Smooth muscle cell (in vitro differentiated cells): Measurements from ENCODE around the gene RALGAPA1. TPM values are rescaled to one million over a fixed set of nuclear protein-coding genes. Genes with fewer than 3 reads are reported as not detected.

Experiments used
- DNase-seq: peaks from one replicate; lab custom pipeline; 2025; ENCODE audit not compliant: unreplicated experiment; lab: John Stamatoyannopoulos, UW
- H2AFZ ChIP-seq: fragments of 200-600 bp; sonication (generic); 2 replicates; pipeline ENCODE4 v1.6.0; 2016; ENCODE audit warnings: antibody characterized with exemption, low read depth, mild to moderate bottlenecking
- H3F3A ChIP-seq: fragments of 200-600 bp; sonication (generic); 2 replicates; pipeline ENCODE4 v1.6.0; 2017; ENCODE audit warnings: antibody characterized with exemption, low read depth
- H3K27ac ChIP-seq: fragments of 200-600 bp; sonication (generic); 2 replicates; pipeline ENCODE4 v1.5.1; 2016; ENCODE audit warnings: low read depth, mild to moderate bottlenecking
- H3K27me3 ChIP-seq: fragments of 200-600 bp; sonication (generic); 2 replicates; pipeline ENCODE4 v1.6.1; 2016; ENCODE audit warnings: low read depth, mild to moderate bottlenecking
- H3K36me3 ChIP-seq: fragments of 200-600 bp; sonication (generic); 2 replicates; pipeline ENCODE4 v1.5.1; 2016; ENCODE audit warnings: low read depth
- H3K4me1 ChIP-seq: fragments of 200-600 bp; sonication (generic); 2 replicates; pipeline ENCODE4 v1.5.1; 2016; ENCODE audit warnings: low read depth
- H3K4me2 ChIP-seq: fragments of 200-600 bp; sonication (generic); 2 replicates; pipeline ENCODE4 v1.6.0; 2016; ENCODE audit warnings: mild to moderate bottlenecking
- H3K4me3 ChIP-seq: fragments of 200-600 bp; sonication (generic); 2 replicates; pipeline ENCODE4 v1.5.1; 2016; ENCODE audit warnings: mild to moderate bottlenecking
- H3K79me2 ChIP-seq: fragments of 200-600 bp; sonication (generic); 2 replicates; pipeline ENCODE4 v1.6.0; 2016; ENCODE audit warnings: low read depth, mild to moderate bottlenecking
- H3K9ac ChIP-seq: fragments of 200-600 bp; sonication (generic); 2 replicates; pipeline ENCODE4 v1.6.0; 2016; ENCODE audit warnings: low read depth
- H3K9me3 ChIP-seq: fragments of 200-600 bp; sonication (generic); replicated peaks from 2 replicates; pipeline ENCODE4 v1.5.1; 2016; ENCODE audit warnings: low read depth
- H4K20me1 ChIP-seq: fragments of 200-600 bp; sonication (generic); 2 replicates; pipeline ENCODE4 v1.6.0; 2016; ENCODE audit warnings: low read depth
- WGBS: methylation state at CpG from one replicate; pipeline ENCODE4 v1.1.7; 2016; ENCODE audit warnings: low lambda C conversion rate; 5-methylcytosine and 5-hydroxymethylcytosine counted together
- polyA plus RNA-seq: library from polyadenylated mRNA; unstranded; fragments of >200 nt; fragmentation: Nextera tagmentation; extraction: Ambion mirVana; gene quantifications from 2 replicates; pipeline ENCODE4 v1.2.1, GENCODE V29; 2016
- total RNA-seq: library from RNA; depleted of rRNA; stranded (reverse); fragments of >200 nt; gene quantifications from 2 replicates; pipeline ENCODE4 v1.2.3, GENCODE V29; 2014
- TF ChIP-seq, protein P1 (sequence below): fragments of 200-600 bp; sonication (generic); IDR thresholded peaks from 2 replicates; pipeline ENCODE4 v1.5.1; 2017; ENCODE audit warnings: borderline replicate concordance, mild to moderate bottlenecking, antibody characterized with exemption; ENCODE audit not compliant: insufficient read depth, poor library complexity, severe bottlenecking

Gene RALGAPA1
- total and polyA plus RNA-seq, 2 experiments from 2014 or later: 5.4 to 25.4 TPM

DNA sequence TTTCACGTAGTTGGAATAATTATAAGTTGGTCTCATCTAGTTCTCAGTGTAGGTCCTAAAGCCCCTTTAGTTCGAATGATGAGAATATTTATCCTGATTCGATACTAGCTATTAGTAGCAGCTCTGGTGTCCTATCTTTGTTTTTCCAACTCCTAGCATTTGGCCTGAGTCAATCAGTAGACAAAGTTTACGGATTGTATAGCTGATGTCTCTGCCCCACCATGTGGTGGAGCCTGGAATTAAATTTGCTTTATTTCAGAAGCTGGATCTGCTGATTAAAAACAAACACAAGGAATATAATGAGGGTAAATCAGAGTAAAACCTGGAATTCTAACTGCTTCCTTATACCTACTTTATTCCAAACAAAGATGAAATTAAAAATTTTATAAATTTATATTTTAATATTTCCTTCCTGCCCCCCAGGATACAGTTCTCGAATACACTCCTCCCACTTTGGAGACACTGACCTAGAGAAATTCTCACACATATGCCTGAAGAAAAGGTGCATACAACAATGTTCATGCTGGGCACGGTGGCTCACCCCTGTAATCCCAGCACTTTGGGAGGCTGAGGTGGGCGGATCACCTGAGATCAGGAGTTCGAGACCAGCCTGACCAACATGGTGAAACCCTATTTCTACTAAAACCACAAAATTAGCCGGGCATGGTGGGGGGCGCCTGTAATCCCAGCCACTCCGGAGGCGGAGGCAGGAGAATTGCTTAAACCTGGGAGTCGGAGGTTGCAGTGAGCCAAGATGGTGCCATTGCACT lies 9.4 kb upstream of the RALGAPA1 start:
- Histone ChIP-seq H3K4me1 (no peaks in the 10 kb centered on the region), H3K4me3 (no peak overlapping the region), H3K4me2 (no peak overlapping the region), H4K20me1 (no peaks in the 10 kb centered on the region), H3K27ac (no peak overlapping the region), H3K9ac (no peak overlapping the region), H3F3A (no peaks in the 10 kb centered on the region), H3K27me3 (no peaks in the 10 kb centered on the region), H3K36me3 (no peaks in the 10 kb centered on the region), H3K79me2 (no peaks in the 10 kb centered on the region), H3K9me3 (no peaks in the 10 kb centered on the region), H2AFZ (no peak overlapping the region)
- no peak for DNase-seq
- TF ChIP-seq, protein P1, sequence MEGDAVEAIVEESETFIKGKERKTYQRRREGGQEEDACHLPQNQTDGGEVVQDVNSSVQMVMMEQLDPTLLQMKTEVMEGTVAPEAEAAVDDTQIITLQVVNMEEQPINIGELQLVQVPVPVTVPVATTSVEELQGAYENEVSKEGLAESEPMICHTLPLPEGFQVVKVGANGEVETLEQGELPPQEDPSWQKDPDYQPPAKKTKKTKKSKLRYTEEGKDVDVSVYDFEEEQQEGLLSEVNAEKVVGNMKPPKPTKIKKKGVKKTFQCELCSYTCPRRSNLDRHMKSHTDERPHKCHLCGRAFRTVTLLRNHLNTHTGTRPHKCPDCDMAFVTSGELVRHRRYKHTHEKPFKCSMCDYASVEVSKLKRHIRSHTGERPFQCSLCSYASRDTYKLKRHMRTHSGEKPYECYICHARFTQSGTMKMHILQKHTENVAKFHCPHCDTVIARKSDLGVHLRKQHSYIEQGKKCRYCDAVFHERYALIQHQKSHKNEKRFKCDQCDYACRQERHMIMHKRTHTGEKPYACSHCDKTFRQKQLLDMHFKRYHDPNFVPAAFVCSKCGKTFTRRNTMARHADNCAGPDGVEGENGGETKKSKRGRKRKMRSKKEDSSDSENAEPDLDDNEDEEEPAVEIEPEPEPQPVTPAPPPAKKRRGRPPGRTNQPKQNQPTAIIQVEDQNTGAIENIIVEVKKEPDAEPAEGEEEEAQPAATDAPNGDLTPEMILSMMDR: peak; percentile 43
- WGBS: 75% methylated on average over 13 of the region's 13 CpGs

DNA sequence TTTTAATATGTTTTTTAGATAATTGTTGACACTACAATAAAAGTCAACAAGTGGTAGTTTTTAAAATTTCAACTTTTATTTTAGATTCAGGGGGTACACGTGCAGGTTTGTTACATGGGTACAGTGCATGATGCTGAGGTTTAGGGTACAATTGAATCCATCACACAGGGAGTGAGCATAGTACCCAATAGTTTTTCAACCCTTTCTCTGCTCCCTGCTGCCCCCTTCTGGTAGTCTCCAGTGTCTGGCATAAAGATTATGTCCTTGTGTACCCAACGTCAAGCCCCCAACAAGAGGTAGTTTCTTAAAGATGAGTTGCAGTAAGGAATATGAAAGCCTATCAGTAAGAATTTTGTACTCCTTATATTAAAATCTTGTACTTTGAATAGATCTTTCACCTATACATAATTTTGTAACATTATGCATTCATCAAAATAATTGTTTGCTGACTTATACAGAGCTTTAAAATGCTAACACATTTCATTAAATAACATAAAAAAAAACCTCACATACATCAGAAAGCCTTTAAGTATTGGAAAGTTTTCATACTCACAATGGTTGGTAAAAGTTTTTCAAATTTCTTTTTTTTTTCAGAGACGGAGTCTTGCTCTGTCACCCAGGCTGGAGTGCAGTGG lies 5.4 kb upstream of the RALGAPA1 start:
- no peaks in the 10 kb centered on the region for H4K20me1 ChIP-seq
- no peaks in the 10 kb centered on the region for H3K79me2 ChIP-seq
- H3K36me3 ChIP-seq: no peaks in the 10 kb centered on the region
- H3K27me3 ChIP-seq: no peaks in the 10 kb centered on the region
- H3K9ac ChIP-seq: no peak overlapping the region
- no peaks in the 10 kb centered on the region for H3K9me3 ChIP-seq
- TF ChIP-seq, protein P1: peak; percentile 68
- no peak overlapping the region for H2AFZ ChIP-seq
- no peaks in the 10 kb centered on the region for H3F3A ChIP-seq
- no peak overlapping the region for H3K27ac ChIP-seq
- no peak overlapping the region for H3K4me3 ChIP-seq
- H3K4me1 ChIP-seq: no peaks in the 10 kb centered on the region
- no peak overlapping the region for H3K4me2 ChIP-seq
- WGBS: 41% methylated on average over 3 of the region's 3 CpGs
- no peak for DNase-seq

DNA sequence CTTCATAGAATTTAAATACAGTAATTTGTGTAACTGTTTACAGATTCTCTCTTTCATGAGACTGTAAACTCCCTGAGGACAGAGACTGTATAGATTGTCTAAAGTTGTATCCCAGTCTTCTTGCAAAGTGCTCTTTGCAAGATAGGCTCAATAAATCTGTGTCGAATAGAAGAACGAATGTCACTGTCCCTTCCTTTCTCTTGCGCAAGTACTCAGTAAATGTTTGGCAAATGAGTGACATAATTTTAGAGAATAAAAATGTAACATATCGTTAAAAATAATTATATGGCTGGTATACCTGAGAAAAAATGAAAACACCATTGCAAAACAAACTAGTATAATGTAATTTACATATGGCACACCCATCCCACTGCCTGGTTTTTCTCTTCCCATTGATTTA lies 1.9 kb upstream of the RALGAPA1 start:
- H3K79me2 ChIP-seq: peaks cover 21% of the 10 kb centered on the region
- peaks cover 14% of the 10 kb centered on the region for H3K4me1 ChIP-seq
- WGBS: 95% methylated on average over 4 of the region's 4 CpGs
- no peak overlapping the region for H3K4me2 ChIP-seq
- H3F3A ChIP-seq: peaks cover 5% of the 10 kb centered on the region
- H3K27ac ChIP-seq: no peak overlapping the region
- H3K27me3 ChIP-seq: no peaks in the 10 kb centered on the region
- H3K9ac ChIP-seq: no peak overlapping the region
- H3K9me3 ChIP-seq: no peaks in the 10 kb centered on the region
- no peaks in the 10 kb centered on the region for H3K36me3 ChIP-seq
- no peak overlapping the region for H3K4me3 ChIP-seq
- DNase-seq: no peak
- TF ChIP-seq, protein P1: no peak
- H2AFZ ChIP-seq: no peak overlapping the region
- H4K20me1 ChIP-seq: peaks cover 19% of the 10 kb centered on the region
